Activated CD8-positive, alpha-beta memory T cell treated with anti-CD3 and anti-CD28 coated beads, Interleukin-2, amount 10 ng/mL, durations not matched to agents 7 days and 5 days (primary cell): Measurements from ENCODE around the gene FAM118A. TPM values are rescaled to one million over a fixed set of nuclear protein-coding genes. Genes with fewer than 3 reads are reported as not detected.
A peak's percentile ranks its signal among the peaks of the same experiment; 100 is the strongest.
"Not testable (repeated sequence)": the region's sequence is repeated elsewhere in the genome, so short reads cannot be mapped to it uniquely, and the experiment has no call there.

ENCODE experiments used
- ATAC-seq: fragments of 150-1000 bp; cut with Tn5 transposase; one replicate; pipeline ENCODE4 v1.10.0; 2021; ENCODE audit warnings: moderate library complexity
- CTCF ChIA-PET: fragments of 350-600 bp; sonication (Branson Sonifier 250); formaldehyde crosslinking; loops from one replicate; lab custom pipeline; 2021; ENCODE audit warnings: antibody characterized with exemption; lab: Charles Lee
- DNase-seq: peaks from one replicate; pipeline ENCODE4 v3.0.0-alpha.2; 2020
- H3K27ac Mint-ChIP-seq: one replicate; pipeline ENCODE4 v1.8.0; 2021; ENCODE audit warnings: mild to moderate bottlenecking, mixed read lengths
- H3K27me3 Mint-ChIP-seq: one replicate; pipeline ENCODE4 v1.8.0; 2021; ENCODE audit warnings: mixed read lengths
- H3K36me3 Mint-ChIP-seq: one replicate; pipeline ENCODE4 v1.8.0; 2021; ENCODE audit warnings: mild to moderate bottlenecking, mixed read lengths
- H3K4me1 Mint-ChIP-seq: one replicate; pipeline ENCODE4 v1.8.0; 2021; ENCODE audit warnings: mixed read lengths
- H3K4me3 Mint-ChIP-seq: one replicate; pipeline ENCODE4 v1.8.0; 2021; ENCODE audit warnings: mild to moderate bottlenecking, moderate library complexity, mixed read lengths
- H3K9me3 Mint-ChIP-seq: one replicate; pipeline ENCODE4 v1.8.0; 2022; ENCODE audit warnings: low read depth, mixed read lengths
- total RNA-seq, 2 experiments: library from RNA; stranded (reverse); gene quantifications; one replicate each; pipeline ENCODE4 v1.2.3, GENCODE V29; 2021

Gene FAM118A
- total RNA-seq, 2 experiments from 2014 or later, result 58.8 to 75.0 TPM

- no peaks in the 10 kb centered on the region for H3K36me3 Mint-ChIP-seq
- DNase-seq (no peak), ATAC-seq (no peak)
- H3K27me3 Mint-ChIP-seq, result peaks cover 25% of the 10 kb centered on the region
- peaks cover 8% of the 10 kb centered on the region for H3K4me1 Mint-ChIP-seq
- H3K9me3 Mint-ChIP-seq, result no peaks in the 10 kb centered on the region
- no peak overlapping the region for H3K27ac Mint-ChIP-seq
- CTCF ChIA-PET, result interaction anchor here (0.6 to 1.6 kb wide), 2 partner anchors 161 to 599 kb away, joined by 3 to 6 read pairs; no protein-coding TSS in a partner anchor
- no peak overlapping the region for H3K4me3 Mint-ChIP-seq
Measured at GRCh38 chr22:45271667-45272201, 38.0 kb upstream of the FAM118A start.

- ATAC-seq (no peak), DNase-seq (no peak)
- CTCF ChIA-PET, result interaction anchor here (0.6 to 1.6 kb wide), 2 partner anchors 161 to 599 kb away, joined by 3 to 6 read pairs; no protein-coding TSS in a partner anchor
- Mint-ChIP-seq H3K9me3 (no peaks in the 10 kb centered on the region), H3K27ac (no peak overlapping the region), H3K27me3 (peaks cover 22% of the 10 kb centered on the region), H3K4me1 (peaks cover 8% of the 10 kb centered on the region), H3K36me3 (no peaks in the 10 kb centered on the region), H3K4me3 (no peak overlapping the region)
Measured at GRCh38 chr22:45272498-45272897, 37.2 kb upstream of the FAM118A start.

- CTCF ChIA-PET, result no interaction called here
- ATAC-seq (no peak), DNase-seq (no peak)
- H3K9me3 Mint-ChIP-seq, result no peaks in the 10 kb centered on the region
- H3K27ac Mint-ChIP-seq, result no peak overlapping the region
- H3K27me3 Mint-ChIP-seq, result peaks cover 22% of the 10 kb centered on the region
- no peak overlapping the region for H3K4me3 Mint-ChIP-seq
- peaks cover 8% of the 10 kb centered on the region for H3K4me1 Mint-ChIP-seq
- H3K36me3 Mint-ChIP-seq, result no peaks in the 10 kb centered on the region
Measured at GRCh38 chr22:45273452-45274075, 36.2 kb upstream of the FAM118A start.

GRCh38 chr22:45276507-45277105, 33.1 kb upstream of the FAM118A start:
- H3K9me3 Mint-ChIP-seq, result no peaks in the 10 kb centered on the region
- H3K36me3 Mint-ChIP-seq, result no peaks in the 10 kb centered on the region
- DNase-seq, result no peak
- no peak for ATAC-seq
- no peak overlapping the region for H3K27ac Mint-ChIP-seq
- H3K4me1 Mint-ChIP-seq, result peaks cover 6% of the 10 kb centered on the region
- CTCF ChIA-PET, result no interaction called here
- no peak overlapping the region for H3K4me3 Mint-ChIP-seq
- peaks cover 7% of the 10 kb centered on the region for H3K27me3 Mint-ChIP-seq

- H3K27me3 Mint-ChIP-seq, result peaks cover 17% of the 10 kb centered on the region
- DNase-seq, H3K4me3 Mint-ChIP-seq, H3K9me3 Mint-ChIP-seq, H3K27ac Mint-ChIP-seq, CTCF ChIA-PET, H3K36me3 Mint-ChIP-seq, H3K4me1 Mint-ChIP-seq, ATAC-seq: not testable (repeated sequence)
Measured at GRCh38 chr22:45277720-45278119, 32.0 kb upstream of the FAM118A start.

- ATAC-seq (no peak), DNase-seq (no peak)
- Mint-ChIP-seq H3K27ac (no peak overlapping the region), H3K4me3 (no peak overlapping the region), H3K9me3 (no peaks in the 10 kb centered on the region), H3K4me1 (peaks cover 8% of the 10 kb centered on the region), H3K36me3 (no peaks in the 10 kb centered on the region), H3K27me3 (peaks cover 17% of the 10 kb centered on the region)
- CTCF ChIA-PET, result no interaction called here
Measured at GRCh38 chr22:45278125-45278524, 31.6 kb upstream of the FAM118A start.

- peaks cover 36% of the 10 kb centered on the region for H3K27me3 Mint-ChIP-seq
- DNase-seq, result no peak
- ATAC-seq, result no peak
- peaks cover 8% of the 10 kb centered on the region for H3K4me1 Mint-ChIP-seq
- no peaks in the 10 kb centered on the region for H3K36me3 Mint-ChIP-seq
- no peaks in the 10 kb centered on the region for H3K9me3 Mint-ChIP-seq
- CTCF ChIA-PET, result interaction anchor here (0.8 kb wide), 1 partner anchor 153 kb away, joined by 3 read pairs; no protein-coding TSS in a partner anchor
- H3K4me3 Mint-ChIP-seq, result no peak overlapping the region
- H3K27ac Mint-ChIP-seq, result no peak overlapping the region
Measured at GRCh38 chr22:45280587-45280980, 29.1 kb upstream of the FAM118A start.

GRCh38 chr22:45281010-45281409, 28.7 kb upstream of the FAM118A start:
- no peak overlapping the region for H3K27ac Mint-ChIP-seq
- CTCF ChIA-PET, result interaction anchor here (0.6 to 1.0 kb wide), 2 partner anchors 14 to 35 kb away, joined by 3 to 4 read pairs; no protein-coding TSS in a partner anchor
- H3K4me3 Mint-ChIP-seq, result no peak overlapping the region
- no peaks in the 10 kb centered on the region for H3K36me3 Mint-ChIP-seq
- no peaks in the 10 kb centered on the region for H3K9me3 Mint-ChIP-seq
- H3K4me1 Mint-ChIP-seq, result peaks cover 8% of the 10 kb centered on the region
- no peak for ATAC-seq
- H3K27me3 Mint-ChIP-seq, result peaks cover 40% of the 10 kb centered on the region
- DNase-seq, result no peak

GRCh38 chr22:45284705-45285262, 24.9 kb upstream of the FAM118A start, which contains the start of gene UPK3A:
Gene UPK3A, plus strand, starts transcription at chr22:45284949. Its CDS starts 65 bp downstream, at chr22:45285014.
- no peak for DNase-seq
- Mint-ChIP-seq H3K27me3 (peaks cover 51% of the 10 kb centered on the region), H3K27ac (no peak within 1 kb of the TSS), H3K36me3 (no peaks in the 10 kb centered on the region), H3K4me3 (no peak within 1 kb of the TSS), H3K9me3 (no peaks in the 10 kb centered on the region), H3K4me1 (peaks cover 7% of the 10 kb centered on the region)
- peak; percentile 91 for ATAC-seq
- CTCF ChIA-PET, result no interaction called here

GRCh38 chr22:45285263-45286058, 24.3 kb upstream of the FAM118A start:
- no peak overlapping the region for H3K4me3 Mint-ChIP-seq
- no peak for DNase-seq

GRCh38 chr22:45286854-45287551, 22.7 kb upstream of the FAM118A start:
- Mint-ChIP-seq H3K27me3 (peaks cover 44% of the 10 kb centered on the region), H3K9me3 (no peaks in the 10 kb centered on the region), H3K36me3 (no peaks in the 10 kb centered on the region), H3K4me3 (no peak overlapping the region), H3K27ac (no peak overlapping the region), H3K4me1 (no peaks in the 10 kb centered on the region)
- CTCF ChIA-PET, result no interaction called here
- no peak for ATAC-seq
- no peak for DNase-seq

More at GRCh38 chr22:45285263-45286058, 24.3 kb upstream of the FAM118A start:
- Mint-ChIP-seq H3K36me3 (no peaks in the 10 kb centered on the region), H3K9me3 (no peaks in the 10 kb centered on the region), H3K27ac (no peak overlapping the region), H3K4me1 (peaks cover 2% of the 10 kb centered on the region), H3K27me3 (peaks cover 51% of the 10 kb centered on the region)
- no peak for ATAC-seq
- CTCF ChIA-PET, result no interaction called here

GRCh38 chr22:45290410-45290936, 19.3 kb upstream of the FAM118A start:
- Mint-ChIP-seq H3K27me3 (peaks cover 17% of the 10 kb centered on the region), H3K4me3 (no peak overlapping the region), H3K36me3 (no peaks in the 10 kb centered on the region), H3K9me3 (no peaks in the 10 kb centered on the region), H3K4me1 (peaks cover under 1% of the 10 kb centered on the region), H3K27ac (no peak overlapping the region)
- DNase-seq (no peak), ATAC-seq (no peak)
- CTCF ChIA-PET, result no interaction called here
